ENCODE measurements around the gene HTT-AS.
A peak's percentile ranks its signal among the peaks of the same experiment; 100 is the strongest.
"Not testable (repeated sequence)": the region's sequence is repeated elsewhere in the genome, so short reads cannot be mapped to it uniquely, and the experiment has no call there.

HTT-AS gene

DNA sequence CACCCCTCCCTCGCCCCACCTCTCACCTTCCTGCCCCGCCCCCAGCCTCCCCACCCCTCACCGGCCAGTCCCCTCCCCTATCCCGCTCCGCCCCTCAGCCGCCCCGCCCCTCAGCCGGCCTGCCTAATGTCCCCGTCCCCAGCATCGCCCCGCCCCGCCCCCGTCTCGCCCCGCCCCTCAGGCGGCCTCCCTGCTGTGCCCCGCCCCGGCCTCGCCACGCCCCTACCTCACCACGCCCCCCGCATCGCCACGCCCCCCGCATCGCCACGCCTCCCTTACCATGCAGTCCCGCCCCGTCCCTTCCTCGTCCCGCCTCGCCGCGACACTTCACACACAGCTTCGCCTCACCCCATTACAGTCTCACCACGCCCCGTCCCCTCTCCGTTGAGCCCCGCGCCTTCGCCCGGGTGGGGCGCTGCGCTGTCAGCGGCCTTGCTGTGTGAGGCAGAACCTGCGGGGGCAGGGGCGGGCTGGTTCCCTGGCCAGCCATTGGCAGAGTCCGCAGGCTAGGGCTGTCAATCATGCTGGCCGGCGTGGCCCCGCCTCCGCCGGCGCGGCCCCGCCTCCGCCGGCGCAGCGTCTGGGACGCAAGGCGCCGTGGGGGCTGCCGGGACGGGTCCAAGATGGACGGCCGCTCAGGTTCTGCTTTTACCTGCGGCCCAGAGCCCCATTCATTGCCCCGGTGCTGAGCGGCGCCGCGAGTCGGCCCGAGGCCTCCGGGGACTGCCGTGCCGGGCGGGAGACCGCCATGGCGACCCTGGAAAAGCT lies at the start of gene HTT-AS, which contains the start of gene HTT:
TSS of gene HTT-AS (minus strand) at position 461 of the 768 bp plus-strand sequence.
TSS of gene HTT (plus strand) at position 604 of the 768 bp plus-strand sequence. CDS start at position 749, 145 bp downstream.
- peak; percentile 95 to 100 for DNase-seq

DNA sequence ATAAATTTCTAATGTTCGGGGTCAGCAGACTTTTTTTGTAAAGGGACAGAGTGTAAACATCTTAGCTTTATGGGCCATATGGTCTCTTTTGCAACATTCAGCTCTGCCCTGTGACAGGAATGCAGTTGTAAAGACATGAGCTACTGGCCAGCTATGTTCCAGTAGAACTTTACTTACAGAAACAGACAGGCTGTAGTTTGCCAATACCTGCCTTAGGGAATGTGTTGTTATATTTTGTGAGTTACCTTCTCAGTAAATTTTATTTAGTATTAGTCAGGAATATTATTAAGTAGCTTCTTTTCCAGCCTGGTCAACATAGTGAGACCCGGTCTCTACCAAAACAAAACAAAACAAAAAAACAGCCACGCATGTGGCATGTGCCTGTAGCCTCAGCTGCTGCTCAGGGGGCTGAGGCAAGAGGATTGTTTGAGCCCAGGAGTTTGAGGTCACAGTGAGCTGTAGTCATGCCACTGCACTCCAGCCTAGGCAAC lies 48.9 kb upstream of the HTT-AS start:
- no peak for DNase-seq

DNA sequence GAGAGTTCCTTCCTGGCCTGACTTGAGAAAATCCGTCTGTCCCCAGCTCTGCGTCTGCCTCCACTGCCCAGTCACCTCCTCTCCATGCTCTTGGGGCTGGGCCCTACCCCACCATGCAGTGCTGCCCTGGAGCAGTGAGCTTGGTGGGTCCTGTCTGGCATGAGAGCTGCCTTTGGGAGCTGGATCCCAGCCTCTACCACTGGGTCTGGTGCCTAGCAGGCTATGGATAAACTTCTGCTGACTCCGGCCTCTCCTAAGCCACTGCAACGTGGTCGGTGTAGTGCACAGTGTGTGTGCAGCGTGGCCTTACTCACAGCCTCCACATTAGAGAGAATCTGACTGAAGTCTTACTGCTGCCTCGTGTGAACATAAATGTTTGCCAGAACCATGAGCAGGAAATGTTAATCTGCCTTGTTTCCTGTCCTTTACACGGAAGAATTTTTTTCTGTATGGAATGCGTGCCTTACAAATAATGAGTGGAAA lies 47.8 kb upstream of the HTT-AS start:
- no peak for DNase-seq

DNA sequence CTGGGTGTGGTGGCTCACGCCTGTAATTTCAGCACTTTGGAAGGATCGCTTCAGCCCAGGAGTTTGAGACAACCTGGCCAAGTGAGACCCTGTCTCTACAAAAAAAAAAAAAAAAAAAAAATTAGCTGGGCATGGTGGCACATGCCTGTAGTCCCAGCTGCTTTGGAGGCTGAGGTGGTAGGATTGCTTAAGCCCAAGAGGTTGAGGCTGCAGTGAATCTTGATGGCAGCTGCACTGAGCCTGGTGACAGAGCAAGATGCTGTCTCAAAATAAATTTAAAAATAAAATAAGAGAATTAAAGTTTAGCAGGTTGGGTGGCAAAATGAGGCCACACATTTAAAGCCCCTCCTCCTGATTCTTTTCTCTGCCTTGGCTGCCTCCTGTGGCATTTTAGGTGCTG lies 47.3 kb upstream of the HTT-AS start:
- DNase-seq, result no peak

DNA sequence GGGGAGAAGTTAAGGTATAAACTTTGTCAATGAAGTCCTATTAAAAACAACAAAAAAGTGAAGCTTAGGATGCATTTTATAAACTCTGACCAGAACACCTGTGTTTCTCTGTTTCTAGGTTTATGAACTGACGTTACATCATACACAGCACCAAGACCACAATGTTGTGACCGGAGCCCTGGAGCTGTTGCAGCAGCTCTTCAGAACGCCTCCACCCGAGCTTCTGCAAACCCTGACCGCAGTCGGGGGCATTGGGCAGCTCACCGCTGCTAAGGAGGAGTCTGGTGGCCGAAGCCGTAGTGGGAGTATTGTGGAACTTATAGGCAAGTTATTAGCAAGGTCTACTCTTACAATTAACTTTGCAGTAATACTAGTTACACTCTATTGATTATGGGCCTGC lies 46.8 kb upstream of the HTT-AS start:
- DNase-seq, result no peak

DNA sequence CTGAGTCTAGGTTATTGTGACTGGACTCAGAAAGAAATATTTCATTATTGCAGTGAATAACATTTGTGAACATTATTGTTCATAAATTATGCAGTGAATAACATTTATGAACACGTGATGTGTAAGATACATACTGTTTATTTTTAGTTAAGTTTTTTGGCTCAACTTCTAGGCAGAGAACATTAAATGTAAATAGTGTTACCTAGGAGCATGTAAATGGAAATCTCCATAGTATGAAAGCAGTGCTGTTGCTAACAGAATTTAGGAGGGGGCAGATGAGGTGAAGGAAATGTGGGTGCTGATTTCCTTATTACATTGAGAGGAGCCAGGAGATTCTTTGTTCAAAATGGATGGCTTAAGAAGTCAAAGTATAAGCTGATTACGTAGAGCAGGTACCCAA lies 45.1 kb upstream of the HTT-AS start:
- DNase-seq, result no peak

DNA sequence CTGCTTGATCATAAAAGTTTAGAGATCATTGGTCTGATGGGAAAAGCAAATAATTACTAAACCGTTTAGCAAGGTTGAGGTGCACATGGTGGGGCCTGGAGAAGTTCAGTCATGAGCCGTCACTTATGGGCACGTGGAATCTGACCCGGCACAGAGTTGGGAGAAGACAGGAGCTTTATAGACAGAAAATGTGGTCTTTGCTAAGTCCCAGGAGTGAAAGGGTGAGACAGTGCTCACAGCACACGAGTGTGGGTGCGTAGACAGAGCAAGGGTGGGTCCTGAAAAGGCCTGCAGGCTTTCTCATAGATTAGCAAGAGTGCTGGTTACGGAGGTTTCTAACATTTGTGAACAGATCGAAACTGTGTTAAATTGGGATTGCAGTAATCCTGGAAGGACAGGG lies 44.0 kb upstream of the HTT-AS start:
- DNase-seq, result no peak

DNA sequence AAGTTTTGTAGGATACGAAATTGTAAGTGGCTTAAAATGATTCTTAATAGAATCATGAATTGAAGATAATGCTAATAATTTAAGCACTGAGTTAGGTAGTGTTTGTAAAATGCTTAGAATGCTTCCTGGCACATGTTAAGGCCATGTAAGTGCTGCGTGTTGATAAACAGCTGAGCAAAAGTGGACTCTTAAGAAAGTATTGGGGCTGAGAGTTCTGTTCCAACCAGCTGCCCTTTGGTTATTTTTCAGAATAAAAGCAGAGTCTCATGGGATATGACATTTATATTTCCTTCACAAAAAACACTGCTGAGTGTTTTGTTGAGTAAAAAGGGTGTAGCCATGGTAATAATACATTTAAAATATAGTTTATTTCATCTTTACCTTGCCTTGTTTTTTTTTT lies 42.6 kb upstream of the HTT-AS start:
- DNase-seq, result no peak

DNA sequence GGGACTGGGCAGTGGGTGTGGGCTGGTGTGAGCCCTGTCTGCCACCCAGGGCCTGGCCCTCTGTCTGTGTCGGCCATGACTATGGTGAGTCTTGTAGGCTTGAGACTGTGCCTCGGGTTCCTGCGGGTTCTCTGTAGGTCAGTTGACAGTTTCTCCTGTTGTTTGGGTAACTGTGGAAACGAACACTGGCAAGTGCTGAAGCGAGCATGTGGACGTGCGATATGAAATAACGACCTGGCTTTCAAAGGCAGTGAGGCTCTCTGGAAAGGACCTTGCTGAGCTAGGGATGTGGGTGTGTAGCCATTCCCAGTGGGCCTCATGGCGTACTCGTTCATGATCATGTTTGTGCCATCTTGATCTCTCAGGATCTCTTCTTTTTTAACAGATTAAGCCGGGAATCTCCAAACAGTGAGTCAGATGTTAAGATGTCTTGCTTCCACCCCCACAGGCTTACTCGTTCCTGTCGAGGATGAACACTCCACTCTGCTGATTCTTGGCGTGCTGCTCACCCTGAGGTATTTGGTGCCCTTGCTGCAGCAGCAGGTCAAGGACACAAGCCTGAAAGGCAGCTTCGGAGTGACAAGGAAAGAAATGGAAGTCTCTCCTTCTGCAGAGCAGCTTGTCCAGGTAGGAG lies 41.4 kb upstream of the HTT-AS start:
- DNase-seq, result no peak

DNA sequence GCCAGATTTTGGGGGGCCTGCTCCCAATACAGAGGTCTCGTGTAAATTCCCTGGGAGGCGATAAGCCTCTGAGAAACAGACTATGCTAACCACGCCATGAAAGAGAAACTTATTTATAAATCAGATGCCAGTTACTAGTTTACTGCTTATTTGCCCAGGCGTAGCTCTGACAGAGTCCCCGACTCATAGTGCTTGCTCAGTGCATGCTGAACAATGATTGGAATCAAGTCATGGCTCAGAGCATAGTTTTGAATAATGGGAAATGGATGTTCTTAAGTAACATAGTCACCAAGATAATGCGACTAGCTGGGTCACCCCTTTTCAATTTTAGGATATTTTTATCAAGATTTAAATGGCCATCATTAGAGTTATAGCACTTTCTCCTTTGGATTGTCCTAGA lies 40.0 kb upstream of the HTT-AS start:
- DNase-seq, result no peak

DNA sequence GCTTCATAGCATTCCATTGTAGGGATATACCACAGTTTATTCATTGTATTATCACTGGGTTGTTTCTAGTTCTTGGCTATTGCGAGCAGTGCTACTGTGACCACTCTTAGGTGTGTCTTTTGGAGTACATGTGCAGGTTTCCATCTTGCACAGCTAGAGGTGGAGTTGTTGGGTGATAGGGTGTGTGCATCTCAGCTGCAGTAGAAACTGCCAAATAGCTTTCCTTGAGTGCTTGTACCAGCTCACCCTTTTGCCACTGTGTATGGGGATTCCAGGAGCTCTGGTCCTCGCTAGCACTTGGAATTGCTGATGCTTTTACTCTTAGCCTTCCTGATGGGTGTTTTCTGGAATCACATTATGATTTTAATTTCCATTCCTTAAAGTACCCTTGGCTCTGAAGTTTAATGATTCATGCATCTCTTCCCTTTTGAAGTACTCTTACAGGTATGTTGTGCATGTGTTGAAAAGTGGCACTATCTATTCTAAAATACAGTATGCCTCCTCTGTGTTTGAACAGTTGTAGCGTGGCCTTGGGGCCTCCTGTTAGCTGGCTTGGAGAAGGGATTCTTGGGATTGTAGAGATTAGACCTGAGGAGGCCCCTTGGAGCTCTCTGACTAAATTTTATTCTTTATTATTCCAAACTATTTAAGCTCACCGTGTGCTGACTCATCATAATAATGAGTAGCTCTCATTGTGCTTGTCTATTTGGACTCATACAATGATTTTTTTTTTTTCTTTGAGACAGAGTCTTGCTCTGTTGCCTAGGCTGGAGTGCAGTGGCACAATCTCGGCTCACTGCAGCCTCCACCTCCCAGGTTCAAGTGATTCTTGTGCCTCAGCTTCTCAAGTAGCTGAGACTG lies 38.5 kb upstream of the HTT-AS start:
- no peak for DNase-seq

DNA sequence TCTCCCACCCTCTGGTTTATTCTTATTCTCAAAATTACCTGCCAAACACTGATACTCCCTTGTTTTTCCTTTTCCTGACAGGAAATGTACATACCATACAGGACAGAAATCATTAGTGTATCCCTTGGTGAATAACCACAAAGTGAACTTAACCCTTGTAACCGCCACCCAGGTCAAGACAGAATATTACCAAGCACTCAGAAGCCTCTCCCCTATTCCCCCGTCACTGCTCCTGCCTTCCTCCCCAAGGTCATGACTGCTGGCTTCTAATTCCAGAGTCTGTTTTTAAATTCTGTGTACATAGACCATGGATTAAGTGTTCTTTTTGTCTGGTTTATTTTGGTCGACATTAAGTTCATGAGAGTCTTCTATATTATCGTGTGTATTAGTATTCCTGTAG lies 37.9 kb upstream of the HTT-AS start:
- DNase-seq, result no peak

DNA sequence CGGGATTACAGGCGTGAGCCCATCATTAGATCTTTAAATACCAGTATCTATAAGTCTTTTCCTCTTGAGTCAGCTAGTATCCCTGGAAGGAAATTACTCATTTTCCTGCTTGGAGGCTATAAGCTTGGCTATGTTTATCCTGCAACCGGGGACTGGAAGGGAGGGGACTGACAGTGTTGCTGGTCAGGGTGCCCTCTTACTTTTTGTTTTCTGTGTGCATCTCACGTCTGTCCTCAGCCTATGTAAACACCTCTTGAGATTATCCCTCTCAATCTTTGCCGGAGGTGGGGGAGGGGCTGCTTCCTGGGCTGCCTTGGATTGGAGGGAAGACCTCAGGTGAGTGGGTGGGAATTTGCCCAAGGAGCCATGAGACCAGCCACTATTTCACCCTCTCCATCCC lies 37.1 kb upstream of the HTT-AS start:
- DNase-seq, result no peak

DNA sequence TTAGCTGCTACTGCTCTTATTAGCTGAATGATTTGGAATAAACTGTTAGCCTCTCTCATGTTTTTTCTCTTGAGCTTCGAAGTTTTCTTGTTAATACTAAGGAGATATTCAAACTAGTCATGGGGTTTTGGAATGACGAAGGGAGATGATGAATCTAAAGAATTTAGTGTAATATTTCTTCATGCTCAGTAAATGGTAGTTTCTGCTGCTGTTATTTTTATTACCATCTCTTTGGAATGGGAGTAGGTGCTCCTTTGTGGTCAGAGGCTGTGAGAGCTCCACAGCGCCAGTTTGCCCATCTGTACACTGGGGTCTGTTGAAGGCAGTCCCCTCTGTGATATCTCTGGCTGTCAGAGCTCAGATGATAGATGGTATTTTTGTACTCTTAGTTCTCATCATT lies 33.9 kb upstream of the HTT-AS start:
- no peak for DNase-seq

DNA sequence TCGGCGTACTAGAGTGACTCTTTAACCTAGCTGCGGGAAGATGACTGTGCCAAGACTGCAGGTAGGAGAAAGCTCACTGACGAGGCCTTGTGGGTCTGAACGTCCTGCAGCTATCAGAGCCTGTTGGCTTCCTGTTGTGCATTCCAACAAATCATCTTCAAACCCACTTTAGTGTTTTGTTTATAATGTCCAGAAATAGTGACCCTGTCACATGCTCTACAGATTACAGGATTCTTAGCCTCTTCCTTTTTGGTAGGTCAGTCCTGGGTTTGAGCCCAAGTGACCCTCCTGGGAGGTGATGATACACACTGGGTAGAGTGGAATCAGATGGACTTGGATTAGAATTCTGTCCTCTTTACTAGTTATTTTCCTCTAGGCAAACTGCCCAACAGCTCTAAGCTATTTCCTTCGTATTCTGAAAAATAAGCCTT lies 33.4 kb upstream of the HTT-AS start:
- no peak for DNase-seq

DNA sequence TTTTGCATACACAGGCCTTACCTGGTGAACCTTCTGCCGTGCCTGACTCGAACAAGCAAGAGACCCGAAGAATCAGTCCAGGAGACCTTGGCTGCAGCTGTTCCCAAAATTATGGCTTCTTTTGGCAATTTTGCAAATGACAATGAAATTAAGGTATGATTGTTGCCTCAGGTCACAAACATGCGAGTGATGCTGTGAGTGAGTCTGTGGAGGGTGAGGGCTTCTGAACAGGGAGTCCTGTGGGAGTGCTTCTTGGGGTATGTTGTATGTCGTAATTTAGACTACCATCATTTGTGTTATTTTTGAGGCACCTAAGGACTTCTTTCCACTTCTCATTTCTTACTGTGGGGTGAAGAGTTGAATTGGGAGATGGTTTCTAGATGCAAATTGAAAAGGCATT lies 32.9 kb upstream of the HTT-AS start:
- no peak for DNase-seq

DNA sequence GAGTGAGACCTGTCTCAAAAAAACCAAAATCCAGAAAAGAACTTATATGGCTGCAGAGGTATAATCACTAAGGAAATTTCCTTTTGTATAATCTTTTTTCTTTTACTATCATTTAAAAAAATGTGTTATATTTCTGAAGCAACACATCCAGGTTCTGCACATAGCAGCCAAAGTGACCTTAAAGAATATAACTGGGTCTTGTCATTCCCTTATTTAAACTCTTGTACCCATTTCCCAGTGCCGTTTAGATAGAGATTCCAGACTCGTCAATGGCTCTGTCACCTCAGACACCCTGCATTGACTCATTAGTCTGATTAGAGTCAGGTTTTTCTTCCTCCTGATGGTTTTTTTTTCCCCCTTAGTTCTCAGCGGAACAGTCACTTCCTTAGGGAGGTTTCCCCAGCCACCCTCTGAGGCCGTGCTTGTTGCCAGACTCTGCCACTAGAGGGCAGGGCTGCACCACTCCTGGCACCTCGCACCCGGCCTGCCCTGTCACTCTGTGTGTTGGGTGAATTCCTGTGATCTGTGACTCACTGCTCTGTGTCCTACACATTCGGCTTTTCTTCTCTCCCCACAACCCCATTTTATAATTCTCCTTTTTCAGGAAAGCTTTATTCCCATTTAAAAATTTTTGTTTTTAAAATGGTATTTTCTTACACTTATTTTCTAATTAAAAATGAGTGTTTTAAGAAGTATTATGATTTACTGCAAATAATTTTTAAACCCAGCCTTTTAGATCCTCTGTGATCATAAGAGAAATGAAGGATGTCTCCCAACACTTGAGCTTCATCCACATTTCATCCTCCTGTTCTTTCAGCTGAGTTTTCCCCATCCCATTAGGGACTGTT lies 32.2 kb upstream of the HTT-AS start:
- peak; percentile 79 to 81 for DNase-seq

DNA sequence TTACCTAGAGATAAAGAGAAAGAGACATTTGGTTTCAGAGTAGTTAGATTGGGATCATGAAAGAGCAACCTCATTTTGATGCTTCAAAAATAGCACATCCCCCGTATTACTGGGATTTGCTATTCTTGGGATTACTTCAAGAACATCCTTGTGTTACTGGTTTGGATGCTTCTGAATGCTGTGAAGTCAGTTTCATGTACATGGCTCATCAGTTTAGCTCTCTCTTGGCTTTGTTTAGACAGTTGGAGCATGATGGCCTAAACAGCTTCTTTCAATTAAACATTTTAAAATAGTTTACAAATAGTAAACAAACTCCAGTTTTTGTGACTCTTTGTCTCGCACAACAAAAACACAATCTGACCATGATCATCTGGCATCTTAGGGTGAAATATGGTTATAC lies 24.0 kb upstream of the HTT-AS start:
- DNase-seq, result no peak

DNA sequence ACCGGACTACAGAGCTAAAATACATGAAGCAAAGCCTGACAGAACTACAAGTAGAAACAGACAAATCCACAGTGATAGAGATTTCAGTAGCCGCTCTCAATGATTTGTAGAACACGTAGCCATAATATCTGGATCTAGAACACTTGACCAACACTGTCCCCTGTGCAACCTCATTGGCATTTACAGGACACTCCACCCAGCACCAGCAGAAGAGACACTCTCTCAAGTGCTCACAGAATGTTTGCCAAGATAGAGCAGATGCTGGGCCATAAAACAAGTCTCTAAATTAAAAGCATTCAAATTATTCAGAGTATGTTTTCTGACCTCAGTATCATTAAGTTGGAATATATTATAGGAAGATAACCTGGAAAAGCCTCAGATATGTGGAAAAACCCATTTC lies 21.9 kb upstream of the HTT-AS start:
- no peak for DNase-seq

DNA sequence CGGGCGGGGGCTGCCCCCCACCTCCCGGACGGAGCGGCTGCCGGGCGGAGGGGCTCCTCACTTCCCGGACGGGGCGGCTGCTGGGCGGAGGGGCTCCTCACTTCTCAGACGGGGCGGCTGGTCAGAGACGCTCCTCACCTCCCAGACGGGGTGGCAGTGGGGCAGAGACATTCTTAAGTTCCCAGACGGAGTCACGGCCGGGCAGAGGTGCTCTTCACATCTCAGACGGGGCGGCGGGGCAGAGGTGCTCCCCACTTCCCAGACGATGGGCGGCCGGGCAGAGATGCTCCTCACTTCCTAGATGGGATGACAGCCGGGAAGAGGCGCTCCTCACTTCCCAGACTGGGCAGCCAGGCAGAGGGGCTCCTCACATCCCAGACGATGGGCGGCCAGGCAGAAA lies 20.4 kb upstream of the HTT-AS start:
- not testable (repeated sequence) for DNase-seq

DNA sequence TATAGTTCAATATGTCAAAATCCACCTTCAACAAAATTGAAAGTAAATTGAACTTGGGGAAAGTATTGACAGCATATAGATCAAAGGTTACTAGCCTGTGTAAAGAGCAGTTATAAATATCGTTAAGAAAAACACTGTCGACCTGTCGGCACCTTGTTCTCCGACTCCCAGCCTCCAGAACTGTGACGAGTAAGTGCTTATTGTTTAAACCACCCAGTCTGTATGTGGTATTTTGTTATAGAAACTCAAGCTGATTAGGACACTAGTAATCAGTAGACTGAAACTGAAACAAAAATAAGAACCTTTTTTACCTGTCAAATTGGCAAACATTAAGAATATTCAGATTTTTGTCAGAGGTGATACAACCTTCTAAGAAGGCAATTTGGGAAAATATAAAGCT lies 17.1 kb upstream of the HTT-AS start:
- DNase-seq, result no peak

DNA sequence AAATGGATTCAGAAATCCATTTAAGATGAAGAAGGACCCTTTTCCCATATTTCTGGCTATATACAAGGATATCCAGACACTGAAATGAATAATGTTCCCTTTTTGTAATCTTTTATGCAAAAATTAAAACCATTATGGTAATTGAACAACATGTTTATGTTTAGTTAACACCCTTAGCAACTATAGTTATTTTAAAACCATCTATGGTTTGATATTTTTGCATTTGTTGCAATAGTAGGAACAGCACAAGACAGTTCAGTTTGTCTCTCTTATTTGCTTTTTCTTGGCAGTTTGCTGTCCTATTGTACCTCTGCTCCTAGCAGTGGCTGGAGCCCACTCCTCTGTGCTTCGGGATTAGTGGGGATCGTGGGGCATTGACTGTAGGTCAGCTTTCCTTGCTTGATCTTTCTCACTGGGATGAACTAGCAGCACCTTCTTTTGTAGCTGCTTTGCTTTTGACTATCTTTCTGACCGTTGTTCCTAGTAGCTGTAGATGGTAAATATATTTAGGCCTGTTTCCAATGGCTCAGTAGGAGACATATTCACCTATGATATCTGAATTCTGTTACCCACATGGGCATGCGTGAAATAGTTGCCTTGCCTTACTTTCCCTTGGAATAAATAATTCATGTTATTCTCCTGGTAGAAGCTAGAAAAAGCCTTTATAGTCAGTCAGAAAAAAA lies 12.9 kb upstream of the HTT-AS start:
- DNase-seq, result no peak
